Left lobe of liver (tissue), 1 donor: ENCODE measurements around the gene KRT6B. TPM values are rescaled to one million over a fixed set of nuclear protein-coding genes. Genes with fewer than 3 reads are reported as not detected.

ENCODE experiments used
- total RNA-seq: library from RNA; stranded (reverse); gene quantifications from one replicate; pipeline ENCODE4 v1.2.1, GENCODE V29; 2021
- donor health status: DM: no; HTN: yes; CAD: no.

The KRT6B gene
- total RNA-seq, 1 donor from 2014 or later: not detected

Other genes starting within 250 kb of the KRT6B start
- gene KRT7, start 218.9 kb downstream of the KRT6B start, total RNA-seq: 18.8 TPM
- gene KRT86, start 177.5 kb downstream of the KRT6B start, total RNA-seq: not detected
- 0.65 TPM for gene KRT81, start 160.6 kb downstream of the KRT6B start, total RNA-seq
- gene KRT83, start 130.7 kb downstream of the KRT6B start, total RNA-seq: not detected
- gene KRT85, start 84.7 kb downstream of the KRT6B start, total RNA-seq: not detected
- gene KRT84, start 66.5 kb downstream of the KRT6B start, total RNA-seq: not detected
- not detected for gene KRT82, start 45.8 kb downstream of the KRT6B start, total RNA-seq
- gene KRT75, start 17.8 kb downstream of the KRT6B start, total RNA-seq: not detected
- gene KRT6C, start 21.7 kb upstream of the KRT6B start, total RNA-seq: not detected
- not detected for gene KRT6A, start 41.1 kb upstream of the KRT6B start, total RNA-seq
- gene KRT5, start 68.2 kb upstream of the KRT6B start, total RNA-seq: not detected
- gene KRT71, start 101.0 kb upstream of the KRT6B start, total RNA-seq: not detected
- gene KRT74, start 121.7 kb upstream of the KRT6B start, total RNA-seq: not detected
- not detected for gene KRT72, start 149.3 kb upstream of the KRT6B start, total RNA-seq
- gene KRT73, start 166.4 kb upstream of the KRT6B start, total RNA-seq: not detected
- gene KRT2, start 200.1 kb upstream of the KRT6B start, total RNA-seq: not detected
- gene KRT1, start 228.3 kb upstream of the KRT6B start, total RNA-seq: not detected